Fibroblast of lung (primary cell): Measurements from ENCODE around the gene EEF2K. TPM values are rescaled to one million over a fixed set of nuclear protein-coding genes. Genes with fewer than 3 reads are reported as not detected.
A peak's percentile ranks its signal among the peaks of the same experiment; 100 is the strongest.

ENCODE experiments used
- DNase-seq, 2 donors: peaks; one replicate each; pipeline versions ENCODE4 v3.0.0 to v3.0.0-alpha.2; 2010; ENCODE audit warnings: low read depth in 2 of 2
- H2AFZ ChIP-seq: 2 replicates; pipeline ENCODE4 v1.5.1; 2012; ENCODE audit warnings: low read length, control low read depth, inconsistent platforms
- H3K27ac ChIP-seq: 2 replicates; pipeline ENCODE4 v1.5.1; 2011; ENCODE audit warnings: low read length, control low read depth; ENCODE audit not compliant: insufficient read depth
- H3K27me3 ChIP-seq: 2 replicates; pipeline ENCODE4 v1.5.1; 2011; ENCODE audit warnings: mild to moderate bottlenecking, low read length; ENCODE audit not compliant: control insufficient read depth, insufficient read depth
- H3K36me3 ChIP-seq: 2 replicates; pipeline ENCODE4 v1.5.1; 2011; ENCODE audit warnings: low read length; ENCODE audit not compliant: control insufficient read depth, insufficient read depth
- H3K4me1 ChIP-seq: 2 replicates; pipeline ENCODE4 v1.5.1; 2011; ENCODE audit warnings: low read length; ENCODE audit not compliant: control insufficient read depth, insufficient read depth; ENCODE audit errors: extremely low read depth
- H3K4me2 ChIP-seq: 2 replicates; pipeline ENCODE4 v1.5.1; 2011; ENCODE audit warnings: low read length, control low read depth; ENCODE audit not compliant: insufficient read depth; ENCODE audit errors: extremely low read depth
- H3K4me3 ChIP-seq, 4 experiments: fragments of 200-600 bp in 1 of 4; sonication (generic) in 1 of 4; replicated peaks in 1 of 4; 2 replicates each; pipeline ENCODE4 v1.5.1; 2011 to 2016; ENCODE audit warnings: low read length in 4 of 4, low read depth in 3 of 4, mild to moderate bottlenecking in 3 of 4, control low read depth in 2 of 4, inconsistent platforms in 1 of 4, mixed read lengths in 1 of 4; ENCODE audit not compliant: insufficient read depth in 1 of 4; ENCODE audit errors: control extremely low read depth in 1 of 4
- H3K79me2 ChIP-seq: 2 replicates; pipeline ENCODE4 v1.5.1; 2012; ENCODE audit warnings: mild to moderate bottlenecking, low read length, inconsistent platforms; ENCODE audit not compliant: control insufficient read depth, insufficient read depth
- H3K9ac ChIP-seq: 2 replicates; pipeline ENCODE4 v1.5.1; 2011; ENCODE audit warnings: mild to moderate bottlenecking, low read length, control low read depth; ENCODE audit not compliant: insufficient read depth
- H3K9me3 ChIP-seq: 2 replicates; pipeline ENCODE4 v1.5.1; 2012; ENCODE audit warnings: low read depth, low read length; ENCODE audit not compliant: control insufficient read depth, insufficient read depth
- H4K20me1 ChIP-seq: 2 replicates; pipeline ENCODE4 v1.5.1; 2011; ENCODE audit warnings: low read length; ENCODE audit not compliant: control insufficient read depth, insufficient read depth; ENCODE audit errors: extremely low read depth
- CTCF ChIP-seq, 2 donors: IDR thresholded peaks in 1 of 2; conservative IDR thresholded peaks in 1 of 2; 1 replicate in 1 of 2; 2 replicates in 1 of 2; pipeline ENCODE4 v1.5.1; 2011 to 2012; ENCODE audit warnings: low read length in 2 of 2, control low read depth in 1 of 2, inconsistent platforms in 1 of 2, low read depth in 1 of 2, mild to moderate bottlenecking in 1 of 2
- EZH2 ChIP-seq: IDR thresholded peaks from 2 replicates; pipeline ENCODE4 v1.5.1; 2012; ENCODE audit warnings: low read length, control low read depth, mild to moderate bottlenecking; ENCODE audit errors: missing control alignments
- polyA plus RNA-seq, 2 donors: library from polyadenylated mRNA; depleted of rRNA in 1 of 2; stranded (reverse) in 1 of 2; unstranded in 1 of 2; fragments of >200 nt; gene quantifications; 2 replicates each; pipeline ENCODE4 v1.2.1, GENCODE V29; 2011 to 2012; ENCODE audit warnings: missing spikeins in 1 of 2
- total RNA-seq: library from RNA; depleted of rRNA; stranded (reverse); fragments of >200 nt; gene quantifications from 2 replicates; pipeline ENCODE4 v1.2.1, GENCODE V29; 2014

Gene EEF2K
- total and polyA plus RNA-seq, 2 donors (not counting 1 experiment from before 2014, with no cell fraction given): 8.9 to 22.6 TPM

- Histone ChIP-seq H4K20me1 (no peaks in the 10 kb centered on the region), H3K79me2 (no peaks in the 10 kb centered on the region), H3K27me3 (no peaks in the 10 kb centered on the region), H2AFZ (no peak overlapping the region), H3K27ac (no peak overlapping the region), H3K36me3 (peaks cover 19% of the 10 kb centered on the region), H3K4me2 (no peak overlapping the region), H3K9me3 (no peaks in the 10 kb centered on the region), H3K4me1 (no peaks in the 10 kb centered on the region), H3K9ac (no peak overlapping the region), H3K4me3 (no peak overlapping the region)
- TF ChIP-seq CTCF (conservative IDR thresholded peaks at IDR 0.05 in 1 of 2, IDR thresholded peaks at IDR 0.05 in 1 of 2; ENCODE audit: low read depth in 1 of 2, low read length in 2 of 2) (no peak), EZH2 (no peak)
- peak in 1 of 2 donors; percentile 61 for DNase-seq
Observed at GRCh38 chr16:22262460-22262859, 56.4 kb downstream of the EEF2K start.

- Histone ChIP-seq H2AFZ (no peak overlapping the region), H3K9ac (no peak overlapping the region)
Observed at GRCh38 chr16:22264786-22265185, 58.7 kb downstream of the EEF2K start.

GRCh38 chr16:22265351-22265750 lies 59.3 kb downstream of the EEF2K start:
- H3K79me2 ChIP-seq: no peaks in the 10 kb centered on the region
- no peak for DNase-seq
- H3K27me3 ChIP-seq: no peaks in the 10 kb centered on the region
- no peak overlapping the region for H3K27ac ChIP-seq
- H4K20me1 ChIP-seq: no peaks in the 10 kb centered on the region
- no peaks in the 10 kb centered on the region for H3K4me1 ChIP-seq
- H3K4me2 ChIP-seq: no peak overlapping the region
- no peak overlapping the region for H3K4me3 ChIP-seq
- H3K9ac ChIP-seq: no peak overlapping the region
- no peak for TF ChIP-seq EZH2
- TF ChIP-seq CTCF (conservative IDR thresholded peaks at IDR 0.05 in 1 of 2, IDR thresholded peaks at IDR 0.05 in 1 of 2; ENCODE audit: low read depth in 1 of 2, low read length in 2 of 2): no peak
- no peak overlapping the region for H2AFZ ChIP-seq
- H3K9me3 ChIP-seq: no peaks in the 10 kb centered on the region
- peaks cover 13% of the 10 kb centered on the region for H3K36me3 ChIP-seq

More at GRCh38 chr16:22264786-22265185, 58.7 kb downstream of the EEF2K start:
- Histone ChIP-seq H3K36me3 (peaks cover 14% of the 10 kb centered on the region), H3K27me3 (no peaks in the 10 kb centered on the region), H3K79me2 (no peaks in the 10 kb centered on the region), H4K20me1 (no peaks in the 10 kb centered on the region), H3K4me2 (no peak overlapping the region), H3K4me3 (no peak overlapping the region), H3K27ac (no peak overlapping the region), H3K9me3 (no peaks in the 10 kb centered on the region), H3K4me1 (no peaks in the 10 kb centered on the region)
- DNase-seq: no peak
- no peak for TF ChIP-seq EZH2
- no peak for TF ChIP-seq CTCF (conservative IDR thresholded peaks at IDR 0.05 in 1 of 2, IDR thresholded peaks at IDR 0.05 in 1 of 2; ENCODE audit: low read depth in 1 of 2, low read length in 2 of 2)
